WERI-Rb-1 (cell line): ENCODE results near the gene TMED4.
A peak's percentile ranks its signal among the peaks of the same experiment; 100 is the strongest.

Experiments used
- DNase-seq: peaks from one replicate; pipeline ENCODE4 v3.0.0-alpha.2; 2020
- H3K27ac ChIP-seq: fragments of 250-450 bp; sonication (Bioruptor Pico); 2 replicates; pipeline ENCODE4 v1.5.1; 2020; ENCODE audit warnings: mild to moderate bottlenecking, moderate library complexity
- H3K27me3 ChIP-seq: fragments of 250-450 bp; sonication (Bioruptor Pico); 2 replicates; pipeline ENCODE4 v1.5.1; 2021; ENCODE audit warnings: mild to moderate bottlenecking, low read depth, moderate library complexity; ENCODE audit not compliant: insufficient read depth, severe bottlenecking
- H3K36me3 ChIP-seq: fragments of 250-450 bp; sonication (Bioruptor Pico); 2 replicates; pipeline ENCODE4 v1.5.1; 2020; ENCODE audit warnings: mild to moderate bottlenecking, moderate library complexity
- H3K4me3 ChIP-seq: 2 replicates; pipeline ENCODE4 v1.5.1; 2011; ENCODE audit warnings: low read depth, mild to moderate bottlenecking, control low read depth, low read length
- H3K9me3 ChIP-seq: fragments of 250-450 bp; sonication (Bioruptor Pico); 2 replicates; pipeline ENCODE4 v1.5.1; 2021; ENCODE audit warnings: mild to moderate bottlenecking, moderate library complexity; ENCODE audit not compliant: severe bottlenecking
- TF ChIP-seq, protein P1 (sequence below): IDR thresholded peaks from 2 replicates; pipeline ENCODE4 v1.5.1; 2011; ENCODE audit warnings: low read depth, mild to moderate bottlenecking, control low read depth, inconsistent platforms, low read length

The TMED4 gene

DNA sequence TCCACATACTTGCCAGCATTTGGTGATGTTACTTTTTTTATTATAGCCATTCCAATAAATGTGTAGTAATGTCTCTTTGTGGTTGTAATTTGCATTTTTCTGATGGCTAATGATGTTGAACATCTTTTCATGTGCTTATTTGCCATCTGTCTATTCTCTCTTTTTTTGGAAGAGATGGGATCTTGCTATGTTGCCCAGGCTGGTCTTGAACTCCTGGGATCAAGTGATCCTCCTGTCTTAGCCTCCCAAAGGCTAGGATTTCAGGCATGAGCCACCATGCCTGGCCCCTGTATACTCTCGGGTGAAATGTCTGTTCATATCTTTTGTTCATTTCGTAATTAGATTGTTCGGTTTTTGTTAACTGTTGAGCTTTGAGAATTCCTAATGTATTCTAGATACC is 27.8 kb upstream of the TMED4 start:
- H3K27ac ChIP-seq = no peak overlapping the region
- TF ChIP-seq, protein P1, sequence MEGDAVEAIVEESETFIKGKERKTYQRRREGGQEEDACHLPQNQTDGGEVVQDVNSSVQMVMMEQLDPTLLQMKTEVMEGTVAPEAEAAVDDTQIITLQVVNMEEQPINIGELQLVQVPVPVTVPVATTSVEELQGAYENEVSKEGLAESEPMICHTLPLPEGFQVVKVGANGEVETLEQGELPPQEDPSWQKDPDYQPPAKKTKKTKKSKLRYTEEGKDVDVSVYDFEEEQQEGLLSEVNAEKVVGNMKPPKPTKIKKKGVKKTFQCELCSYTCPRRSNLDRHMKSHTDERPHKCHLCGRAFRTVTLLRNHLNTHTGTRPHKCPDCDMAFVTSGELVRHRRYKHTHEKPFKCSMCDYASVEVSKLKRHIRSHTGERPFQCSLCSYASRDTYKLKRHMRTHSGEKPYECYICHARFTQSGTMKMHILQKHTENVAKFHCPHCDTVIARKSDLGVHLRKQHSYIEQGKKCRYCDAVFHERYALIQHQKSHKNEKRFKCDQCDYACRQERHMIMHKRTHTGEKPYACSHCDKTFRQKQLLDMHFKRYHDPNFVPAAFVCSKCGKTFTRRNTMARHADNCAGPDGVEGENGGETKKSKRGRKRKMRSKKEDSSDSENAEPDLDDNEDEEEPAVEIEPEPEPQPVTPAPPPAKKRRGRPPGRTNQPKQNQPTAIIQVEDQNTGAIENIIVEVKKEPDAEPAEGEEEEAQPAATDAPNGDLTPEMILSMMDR = no peak
- H3K27me3 ChIP-seq = no peaks in the 10 kb centered on the region
- no peaks in the 10 kb centered on the region for H3K9me3 ChIP-seq
- no peak for DNase-seq
- no peak overlapping the region for H3K4me3 ChIP-seq
- H3K36me3 ChIP-seq = peaks cover 11% of the 10 kb centered on the region

DNA sequence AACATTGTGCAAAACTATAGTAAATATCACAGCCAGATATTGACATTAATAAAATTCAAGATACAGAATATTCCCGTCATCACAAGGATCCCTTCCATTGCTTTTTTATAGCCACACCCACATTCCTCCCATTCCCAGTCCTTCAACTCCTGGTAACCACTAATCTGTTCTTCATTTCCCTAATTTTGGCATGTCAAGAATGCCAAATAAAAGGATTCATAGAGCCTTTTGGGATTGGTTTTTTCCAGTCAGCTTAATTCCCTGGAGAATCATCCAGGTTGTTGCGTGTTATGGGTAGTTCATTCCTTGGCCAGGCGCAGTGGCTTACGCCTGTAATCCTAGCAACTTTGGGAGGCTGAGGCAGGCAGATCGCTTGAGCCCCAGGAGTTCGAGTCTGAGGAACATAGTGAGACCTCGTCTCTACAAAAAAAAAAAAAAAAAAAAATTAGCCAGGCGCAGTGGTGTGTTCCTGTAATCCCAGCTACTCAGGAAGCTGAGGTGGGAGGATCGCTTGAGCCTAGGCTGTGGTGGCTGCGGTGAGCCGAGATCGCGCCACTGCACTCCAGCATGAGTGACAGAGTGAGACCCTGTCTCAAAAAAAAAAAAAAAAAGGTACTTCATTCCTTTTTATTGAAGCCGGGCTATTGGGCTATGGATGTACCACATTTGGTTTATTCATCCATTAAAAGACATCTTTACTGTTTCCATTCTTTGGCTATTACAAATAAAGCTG is 27.1 kb upstream of the TMED4 start:
- TF ChIP-seq, protein P1 = no peak
- H3K4me3 ChIP-seq = no peak overlapping the region
- H3K27ac ChIP-seq = no peak overlapping the region
- H3K27me3 ChIP-seq = no peaks in the 10 kb centered on the region
- H3K36me3 ChIP-seq = peaks cover 11% of the 10 kb centered on the region
- H3K9me3 ChIP-seq = no peaks in the 10 kb centered on the region
- DNase-seq = no peak

DNA sequence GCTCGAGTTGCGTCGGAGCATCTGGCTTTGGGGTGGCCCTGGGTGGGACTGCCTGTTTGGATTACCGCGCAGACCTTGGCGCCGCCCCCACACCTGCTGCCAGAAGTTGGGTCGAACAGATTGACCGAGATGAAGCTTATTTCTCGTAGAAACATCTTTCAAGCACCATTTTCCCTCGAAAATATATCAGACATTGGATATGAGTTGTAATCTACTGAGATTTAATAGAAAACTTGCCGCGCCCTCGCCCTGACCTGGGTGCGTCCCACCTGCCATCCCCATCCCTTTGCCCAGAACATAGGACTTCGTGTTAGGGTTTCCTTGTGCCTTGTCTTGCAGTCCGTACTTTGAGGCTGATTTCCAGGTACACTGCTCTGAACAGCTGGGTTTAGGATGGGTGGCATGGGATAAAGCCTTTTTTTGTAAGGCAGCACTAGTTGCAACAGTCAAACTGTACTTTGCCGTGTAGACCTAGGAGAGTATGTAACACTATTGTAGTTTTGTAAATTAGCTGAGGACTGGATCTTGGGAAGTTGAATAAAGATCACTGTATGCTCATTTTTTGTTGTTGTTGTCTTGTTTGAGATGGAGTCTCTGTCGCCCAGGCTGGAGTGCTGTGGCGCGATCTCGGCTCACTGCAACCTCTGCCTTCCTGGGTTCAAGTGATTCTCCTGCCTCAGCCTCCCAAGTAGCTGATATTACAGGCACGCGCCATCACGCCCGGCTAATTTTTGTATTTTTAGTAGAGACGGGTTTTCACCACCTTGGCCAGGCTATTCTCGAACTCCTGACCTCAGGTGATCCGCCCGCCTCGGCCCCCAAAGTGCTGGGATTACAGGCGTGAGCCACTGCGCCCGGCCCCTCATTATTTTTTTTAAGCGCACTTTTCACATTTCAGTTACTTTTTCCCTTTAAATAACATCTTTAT is 25.4 kb upstream of the TMED4 start:
- H3K27ac ChIP-seq = peak overlapping the region; percentile 87
- H3K4me3 ChIP-seq = peak overlapping the region; percentile 56
- H3K36me3 ChIP-seq = peaks cover 11% of the 10 kb centered on the region
- no peaks in the 10 kb centered on the region for H3K27me3 ChIP-seq
- no peaks in the 10 kb centered on the region for H3K9me3 ChIP-seq
- TF ChIP-seq, protein P1 = no peak
- DNase-seq = no peak

DNA sequence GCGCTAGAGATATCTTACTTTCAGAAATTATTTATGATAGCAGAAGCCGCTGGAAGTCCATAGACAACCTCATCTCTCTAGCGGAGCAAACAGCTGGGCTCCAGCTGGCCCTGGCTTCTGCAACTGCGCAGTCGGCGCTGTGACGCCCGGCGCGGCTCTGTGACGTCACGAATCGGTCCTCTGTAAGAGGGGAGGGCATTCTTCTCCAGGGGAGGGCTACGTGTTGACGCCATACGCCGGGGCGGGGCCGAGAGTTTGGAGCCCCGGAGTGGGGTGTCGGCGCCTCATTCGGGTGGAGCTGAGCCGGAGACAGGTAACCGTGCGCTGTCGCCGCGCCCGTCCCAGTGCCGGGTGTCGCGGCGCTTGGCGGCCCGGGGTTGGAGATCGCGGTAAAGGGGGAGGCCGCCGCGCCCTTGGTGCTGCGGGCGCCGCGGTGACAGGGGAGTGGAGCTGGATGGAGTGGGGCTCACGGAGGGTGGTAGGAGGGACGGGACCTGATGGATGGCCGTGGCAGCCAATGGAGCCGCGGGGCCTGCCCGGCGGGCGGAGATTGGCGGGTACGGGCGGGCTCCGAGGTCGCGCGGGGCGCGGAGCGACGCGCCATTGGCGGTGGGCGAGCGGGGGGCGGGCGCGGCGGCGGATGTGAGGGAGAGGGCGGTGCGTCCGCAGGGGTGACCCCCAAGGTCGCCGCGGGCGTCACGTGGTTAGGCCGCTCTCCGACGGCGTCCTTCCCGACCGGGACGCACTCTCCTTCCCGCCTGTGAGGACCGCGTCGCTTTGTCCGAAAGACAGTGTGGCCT is 24.5 kb upstream of the TMED4 start, which contains the start of gene OGDH:
Gene OGDH, plus strand, starts transcription at position 287 of the 800 bp plus-strand sequence. CDS start 17,717 bp downstream, outside the sequence.
- peaks cover 11% of the 10 kb centered on the region for H3K36me3 ChIP-seq
- peak; percentile 98 for DNase-seq
- peak within 1 kb of the TSS; percentile 68 for H3K4me3 ChIP-seq
- no peaks in the 10 kb centered on the region for H3K27me3 ChIP-seq
- TF ChIP-seq, protein P1 = no peak
- H3K27ac ChIP-seq = peak within 1 kb of the TSS; percentile 87
- H3K9me3 ChIP-seq = no peaks in the 10 kb centered on the region

DNA sequence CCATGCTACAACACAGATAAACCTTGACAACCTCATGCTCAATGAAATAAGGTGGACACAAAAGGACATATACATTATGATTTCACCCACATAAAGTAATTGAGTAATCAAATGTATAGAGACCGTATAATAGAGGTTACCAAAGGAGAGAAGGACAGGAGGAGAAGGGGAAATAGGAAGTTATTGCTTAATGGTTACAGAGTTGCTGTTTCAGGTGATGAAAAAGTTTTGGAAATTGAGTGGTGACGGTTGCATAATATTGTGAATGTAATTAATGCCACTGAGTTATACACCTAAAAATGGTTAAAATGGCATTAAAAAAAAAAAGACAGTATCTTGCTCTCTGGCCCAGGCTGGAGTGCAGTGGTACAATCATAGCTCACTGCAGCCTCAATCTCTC is 22.9 kb upstream of the TMED4 start:
- no peak overlapping the region for H3K27ac ChIP-seq
- no peaks in the 10 kb centered on the region for H3K27me3 ChIP-seq
- DNase-seq = no peak
- no peak overlapping the region for H3K4me3 ChIP-seq
- H3K9me3 ChIP-seq = no peaks in the 10 kb centered on the region
- H3K36me3 ChIP-seq = peaks cover 11% of the 10 kb centered on the region
- TF ChIP-seq, protein P1 = no peak
